ENCODE measurements around the gene GTPBP4. TPM values are rescaled to one million over a fixed set of nuclear protein-coding genes. Genes with fewer than 3 reads are reported as not detected.

The GTPBP4 gene
- total RNA-seq, 1 donor from 2014 or later = 53.4 TPM

DNA sequence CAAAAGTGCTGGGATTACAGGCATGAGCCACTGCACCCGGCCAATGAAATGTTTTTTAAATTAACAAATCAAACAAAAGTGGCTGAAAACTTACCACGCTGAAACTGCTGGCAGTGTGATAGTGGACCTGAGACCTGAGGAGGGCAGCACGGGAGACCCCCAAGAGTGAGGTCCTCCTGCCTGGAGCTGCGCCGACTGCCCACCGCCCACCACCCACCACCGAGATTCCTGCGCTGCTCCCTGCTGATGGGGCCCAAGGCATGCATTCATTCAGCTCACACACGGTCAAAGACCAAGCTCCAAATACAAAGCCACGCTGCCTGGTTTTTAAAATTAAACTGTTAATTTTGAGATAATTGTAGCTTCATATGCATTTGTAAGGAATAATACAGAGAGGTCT, 40.4 kb upstream of the GTPBP4 start:
- no peak overlapping the region for H3K9ac ChIP-seq
- H3K4me2 ChIP-seq = no peak overlapping the region
- Mint-ChIP-seq H3K36me3 (no peaks in the 10 kb centered on the region), H3K4me1 (peaks cover 8% of the 10 kb centered on the region), H3K27me3 (ENCODE audit: insufficient read depth, low read depth) (peaks cover 4% of the 10 kb centered on the region), H3K27ac (no peak overlapping the region), H3K4me3 (no peak overlapping the region), H3K9me3 (no peaks in the 10 kb centered on the region)
- H3K27me3 ChIP-seq = no peaks in the 10 kb centered on the region
- H3K27ac ChIP-seq = no peak overlapping the region
- no peak overlapping the region for H3K4me3 ChIP-seq
- H3K79me2 ChIP-seq (ENCODE audit: low read depth) = no peaks in the 10 kb centered on the region
- H3K4me1 ChIP-seq = no peaks in the 10 kb centered on the region
- no peaks in the 10 kb centered on the region for H3K36me3 ChIP-seq
- TF ChIP-seq, protein P1, sequence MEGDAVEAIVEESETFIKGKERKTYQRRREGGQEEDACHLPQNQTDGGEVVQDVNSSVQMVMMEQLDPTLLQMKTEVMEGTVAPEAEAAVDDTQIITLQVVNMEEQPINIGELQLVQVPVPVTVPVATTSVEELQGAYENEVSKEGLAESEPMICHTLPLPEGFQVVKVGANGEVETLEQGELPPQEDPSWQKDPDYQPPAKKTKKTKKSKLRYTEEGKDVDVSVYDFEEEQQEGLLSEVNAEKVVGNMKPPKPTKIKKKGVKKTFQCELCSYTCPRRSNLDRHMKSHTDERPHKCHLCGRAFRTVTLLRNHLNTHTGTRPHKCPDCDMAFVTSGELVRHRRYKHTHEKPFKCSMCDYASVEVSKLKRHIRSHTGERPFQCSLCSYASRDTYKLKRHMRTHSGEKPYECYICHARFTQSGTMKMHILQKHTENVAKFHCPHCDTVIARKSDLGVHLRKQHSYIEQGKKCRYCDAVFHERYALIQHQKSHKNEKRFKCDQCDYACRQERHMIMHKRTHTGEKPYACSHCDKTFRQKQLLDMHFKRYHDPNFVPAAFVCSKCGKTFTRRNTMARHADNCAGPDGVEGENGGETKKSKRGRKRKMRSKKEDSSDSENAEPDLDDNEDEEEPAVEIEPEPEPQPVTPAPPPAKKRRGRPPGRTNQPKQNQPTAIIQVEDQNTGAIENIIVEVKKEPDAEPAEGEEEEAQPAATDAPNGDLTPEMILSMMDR (IDR thresholded peaks at IDR 0.05) = no peak
- TF ChIP-seq EZH2 (IDR thresholded peaks at IDR 0.05) (no peak), EZH2phosphoT487 (IDR thresholded peaks at IDR 0.05) (no peak)
- H3F3A ChIP-seq (ENCODE audit: low read depth) = no peaks in the 10 kb centered on the region
- no peaks in the 10 kb centered on the region for H3K9me3 ChIP-seq (ENCODE audit: low read depth)
- H4K20me1 ChIP-seq (ENCODE audit: low read depth) = no peaks in the 10 kb centered on the region
- DNase-seq (ENCODE audit: low spot score) = no peak
- H2AFZ ChIP-seq (replicated peaks) = no peak overlapping the region

GRCh38 chr10:948347-948746, 39.9 kb upstream of the GTPBP4 start:
- TF ChIP-seq, protein P1 (IDR thresholded peaks at IDR 0.05) = no peak
- no peak for TF ChIP-seq EZH2phosphoT487 (IDR thresholded peaks at IDR 0.05)
- no peak for TF ChIP-seq EZH2 (IDR thresholded peaks at IDR 0.05)
- no peaks in the 10 kb centered on the region for H3K36me3 Mint-ChIP-seq
- H3K27me3 Mint-ChIP-seq (ENCODE audit: insufficient read depth, low read depth) = peaks cover 4% of the 10 kb centered on the region
- H3K9me3 ChIP-seq (ENCODE audit: low read depth) = no peaks in the 10 kb centered on the region
- no peaks in the 10 kb centered on the region for H3K79me2 ChIP-seq (ENCODE audit: low read depth)
- H3F3A ChIP-seq (ENCODE audit: low read depth) = no peaks in the 10 kb centered on the region
- H3K4me3 Mint-ChIP-seq = no peak overlapping the region
- DNase-seq (ENCODE audit: low spot score) = no peak
- H3K9ac ChIP-seq = no peak overlapping the region
- no peaks in the 10 kb centered on the region for H4K20me1 ChIP-seq (ENCODE audit: low read depth)
- no peaks in the 10 kb centered on the region for H3K9me3 Mint-ChIP-seq
- H3K36me3 ChIP-seq = no peaks in the 10 kb centered on the region
- H3K4me1 ChIP-seq = no peaks in the 10 kb centered on the region
- H2AFZ ChIP-seq (replicated peaks) = no peak overlapping the region
- peaks cover 8% of the 10 kb centered on the region for H3K4me1 Mint-ChIP-seq
- H3K27ac Mint-ChIP-seq = no peak overlapping the region
- H3K4me3 ChIP-seq = no peak overlapping the region
- no peak overlapping the region for H3K4me2 ChIP-seq
- H3K27me3 ChIP-seq = no peaks in the 10 kb centered on the region
- no peak overlapping the region for H3K27ac ChIP-seq

GRCh38 chr10:949446-949845, 38.8 kb upstream of the GTPBP4 start:
- peaks cover 2% of the 10 kb centered on the region for H3K27me3 Mint-ChIP-seq (ENCODE audit: insufficient read depth, low read depth)
- Histone ChIP-seq H2AFZ (replicated peaks) (no peak overlapping the region), H3F3A (ENCODE audit: low read depth) (no peaks in the 10 kb centered on the region), H3K36me3 (no peaks in the 10 kb centered on the region), H3K79me2 (ENCODE audit: low read depth) (no peaks in the 10 kb centered on the region), H3K4me1 (no peaks in the 10 kb centered on the region), H3K4me2 (no peak overlapping the region), H3K9ac (no peak overlapping the region), H4K20me1 (ENCODE audit: low read depth) (no peaks in the 10 kb centered on the region), H3K9me3 (ENCODE audit: low read depth) (no peaks in the 10 kb centered on the region), H3K4me3 (no peak overlapping the region), H3K27ac (no peak overlapping the region), H3K27me3 (no peaks in the 10 kb centered on the region)
- H3K9me3 Mint-ChIP-seq = no peaks in the 10 kb centered on the region
- H3K4me1 Mint-ChIP-seq = peaks cover 8% of the 10 kb centered on the region
- H3K27ac Mint-ChIP-seq = no peak overlapping the region
- H3K4me3 Mint-ChIP-seq = no peak overlapping the region
- no peak for DNase-seq (ENCODE audit: low spot score)
- TF ChIP-seq EZH2phosphoT487 (IDR thresholded peaks at IDR 0.05) (no peak), EZH2 (IDR thresholded peaks at IDR 0.05) (no peak)
- TF ChIP-seq, protein P1 (IDR thresholded peaks at IDR 0.05) = no peak
- H3K36me3 Mint-ChIP-seq = no peaks in the 10 kb centered on the region

All from neural progenitor cell (in vitro differentiated cells).